HEK293T (cell line): ENCODE results near the gene TPSG1.

Experiments
- FOXM1 ChIP-seq: fragments of 450-650 bp; IDR thresholded peaks from 2 replicates; pipeline ENCODE4 v1.6.1; 2017; ENCODE audit warnings: mild to moderate bottlenecking, borderline replicate concordance
- LEF1 ChIP-seq: fragments of 450-650 bp; IDR thresholded peaks from 2 replicates; pipeline ENCODE4 v1.6.1; 2017; ENCODE audit warnings: mild to moderate bottlenecking, borderline replicate concordance
- SP1 ChIP-seq: fragments of 450-650 bp; IDR thresholded peaks from 2 replicates; pipeline ENCODE4 v1.6.1; 2017
- SUZ12 ChIP-seq: fragments of 450-650 bp; IDR thresholded peaks from 2 replicates; pipeline ENCODE4 v1.6.1; 2016; ENCODE audit warnings: mild to moderate bottlenecking

- TF ChIP-seq SUZ12 (no peak), SP1 (no peak), LEF1 (no peak), FOXM1 (no peak)
These were observed 50.4 kb downstream of the TPSG1 start for GRCh38 chr16:1174477-1175357.
